Measurements from ENCODE around the gene ARFGEF2.
A peak's percentile ranks its signal among the peaks of the same experiment; 100 is the strongest.
"Not testable (repeated sequence)": the region's sequence is repeated elsewhere in the genome, so short reads cannot be mapped to it uniquely, and the experiment has no call there.

The ARFGEF2 gene

DNA sequence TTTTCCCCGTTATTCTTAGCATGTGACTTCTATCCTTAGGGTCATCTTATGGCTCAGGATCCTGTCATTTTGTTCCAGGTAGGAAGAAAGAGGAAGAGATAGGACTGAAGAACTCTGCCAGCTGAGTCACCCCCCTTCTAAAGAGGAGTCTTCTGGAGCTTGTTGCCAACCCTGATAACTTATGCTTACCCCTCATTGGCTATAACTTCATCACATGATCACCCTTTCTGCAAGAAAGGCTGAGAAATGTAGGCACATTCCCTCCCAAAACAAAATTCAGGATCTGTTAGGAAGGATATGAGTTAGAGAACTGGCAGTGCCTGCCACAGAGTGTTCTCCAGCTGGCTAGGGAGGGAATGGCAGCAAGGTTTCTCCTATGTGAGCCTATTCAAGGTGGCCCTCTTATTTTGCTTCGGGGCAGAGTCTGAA lies 35.6 kb downstream of the ARFGEF2 start:
- DNase-seq = no peak

DNA sequence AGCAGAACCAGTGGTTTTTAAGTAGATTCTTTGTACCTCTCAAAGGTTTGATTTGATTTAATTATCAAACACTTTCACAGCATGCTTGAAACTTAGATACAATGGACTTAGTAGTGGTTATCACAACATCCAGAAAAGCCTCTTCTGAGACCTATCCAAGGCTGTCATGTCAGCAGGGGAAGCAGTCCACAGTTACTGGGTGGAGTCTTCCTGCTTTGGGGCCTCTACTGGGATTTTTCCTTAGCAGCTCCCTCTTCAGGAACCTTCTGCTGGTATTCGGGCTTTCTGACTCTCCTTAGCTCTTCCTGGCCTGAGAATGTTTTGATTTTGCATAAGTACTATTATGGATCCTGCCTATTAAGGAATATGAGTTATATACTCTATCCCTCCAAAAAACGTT lies 36.0 kb downstream of the ARFGEF2 start:
- no peak for DNase-seq

DNA sequence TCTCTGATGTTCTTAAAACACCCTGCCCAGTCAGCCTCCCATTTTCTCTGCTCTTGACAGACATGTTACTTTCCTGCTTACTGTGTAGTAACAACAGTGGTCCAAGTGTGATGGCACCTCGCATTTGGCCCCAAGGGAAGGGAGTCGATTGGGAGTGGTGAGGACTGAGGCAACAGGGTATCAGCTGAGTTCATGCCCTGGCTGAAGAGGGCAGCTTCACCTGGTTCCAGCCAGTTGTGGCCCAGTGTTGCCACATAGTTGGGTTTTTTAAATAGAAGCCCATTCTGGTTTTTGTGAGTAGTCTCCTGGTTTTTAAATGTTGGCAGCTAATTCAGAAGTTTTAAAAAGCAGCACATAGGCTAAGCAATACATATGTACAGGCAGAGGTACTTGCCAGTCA lies 37.2 kb downstream of the ARFGEF2 start:
- DNase-seq = no peak

DNA sequence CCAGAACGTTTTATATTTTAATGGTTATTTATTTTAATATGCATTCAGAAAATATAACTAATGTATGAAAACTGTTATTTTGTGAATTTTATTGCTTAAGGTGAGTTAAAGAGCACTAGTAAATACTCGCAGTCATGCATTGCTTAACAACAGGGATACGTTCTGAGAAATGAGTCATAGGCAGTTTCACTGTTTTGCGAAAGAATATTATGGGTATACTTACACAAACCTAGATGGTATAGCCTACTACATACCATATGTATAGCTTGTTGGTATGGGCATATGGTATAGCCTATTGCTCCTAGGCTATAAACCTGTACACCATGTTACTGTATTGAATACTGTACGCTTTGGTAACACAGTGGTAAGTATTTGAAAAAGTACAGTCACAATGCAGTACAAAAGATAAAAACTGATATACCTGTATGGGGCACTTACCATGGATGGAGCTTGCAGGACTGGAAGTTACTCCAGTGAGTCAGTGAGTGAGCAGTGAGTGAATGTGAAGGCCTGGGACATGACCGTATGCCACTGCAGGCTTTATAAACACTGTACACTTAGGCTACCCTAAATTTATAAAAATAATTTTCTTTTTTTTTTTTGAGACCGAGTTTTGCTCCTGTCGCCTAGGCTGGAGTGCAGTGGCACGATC lies 38.5 kb downstream of the ARFGEF2 start:
- no peak for DNase-seq

DNA sequence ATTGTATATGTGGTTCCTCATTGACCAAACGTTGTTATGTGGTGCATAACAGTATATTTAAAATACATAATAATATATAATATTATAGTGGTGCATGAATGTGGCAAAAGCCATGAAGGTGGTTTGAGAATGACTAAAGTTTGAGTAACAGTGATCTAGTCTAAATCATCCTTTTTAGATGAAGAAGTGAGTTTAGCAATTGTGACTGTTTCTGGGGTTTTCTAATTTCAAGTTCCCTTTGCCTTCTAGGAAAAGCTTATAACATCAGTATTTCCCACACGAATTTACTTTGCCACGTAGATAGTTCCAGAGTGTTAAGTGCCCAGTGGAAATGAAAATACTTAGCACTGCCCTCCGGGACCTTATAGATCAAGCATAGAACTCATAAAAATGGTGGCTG lies 40.9 kb downstream of the ARFGEF2 start:
- no peak for DNase-seq

DNA sequence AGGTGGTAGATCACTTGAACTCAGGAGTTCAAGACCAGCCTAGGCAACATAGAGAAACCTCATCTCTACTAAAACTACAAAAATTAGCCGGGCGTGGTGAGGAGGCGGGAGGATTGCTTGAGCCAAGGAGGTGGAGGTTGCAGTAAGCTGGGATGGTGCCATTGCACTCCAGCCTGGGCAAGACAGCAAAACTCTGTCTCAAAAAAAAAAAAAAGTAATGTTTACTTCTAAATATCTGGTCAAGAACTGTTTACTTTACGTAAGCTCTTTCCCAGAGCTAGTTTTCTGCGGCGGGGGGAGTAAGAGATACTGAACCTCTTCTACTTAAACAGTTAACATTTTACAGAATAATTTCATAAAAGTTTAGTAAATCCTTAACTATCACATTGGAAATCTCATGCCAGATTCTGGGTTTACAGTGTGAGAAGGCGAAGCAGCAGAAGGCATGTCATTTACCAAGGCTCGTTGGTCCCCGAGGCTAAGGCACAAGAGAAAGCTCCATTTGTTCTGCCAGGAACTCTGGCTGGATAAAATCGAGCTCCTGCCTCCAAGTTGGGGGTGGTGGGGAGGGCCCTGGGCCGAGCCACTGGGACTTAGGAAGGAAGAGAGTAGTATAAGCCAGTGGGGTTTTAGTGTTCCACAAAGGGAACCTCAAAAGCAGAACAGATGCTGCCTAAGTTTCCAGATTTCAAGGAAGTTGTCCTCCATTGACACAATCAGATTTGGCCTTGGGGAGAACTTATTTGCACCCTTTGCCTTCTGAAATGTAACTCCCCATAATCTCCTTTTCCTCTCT lies 41.7 kb downstream of the ARFGEF2 start:
- DNase-seq = no peak

DNA sequence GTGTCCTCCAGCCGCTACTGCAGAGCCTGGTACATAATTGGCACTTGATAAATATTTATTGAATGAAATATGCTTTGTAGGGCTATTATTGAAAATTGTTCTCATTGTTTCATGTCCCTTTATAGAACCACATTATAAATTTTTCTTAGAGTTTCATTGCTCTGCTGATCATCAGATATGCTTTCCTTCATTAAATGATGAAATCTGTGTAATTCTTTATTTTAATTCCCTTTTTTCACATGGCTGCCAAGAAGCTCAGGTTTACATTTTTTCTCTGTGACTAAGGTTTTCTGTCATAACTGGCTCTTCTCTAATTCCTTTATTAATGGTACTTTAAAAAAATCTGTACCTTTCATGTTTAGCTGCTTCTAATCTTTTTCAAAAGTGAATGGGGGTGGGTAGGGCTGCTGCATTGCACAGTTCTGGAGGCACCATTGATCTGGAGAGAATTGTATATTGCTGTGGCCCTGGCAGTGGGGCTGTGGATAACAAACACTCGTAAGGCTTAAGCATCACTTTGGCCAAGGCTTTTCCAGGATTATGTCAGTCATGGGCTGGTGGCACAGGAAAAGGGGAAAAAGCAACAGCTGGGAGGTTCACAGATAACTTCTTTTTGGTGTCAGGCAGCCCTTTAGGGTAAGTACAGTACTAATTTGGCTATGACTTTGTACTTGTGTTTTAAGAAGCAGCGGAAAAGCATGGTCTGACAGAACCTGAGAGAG lies 43.8 kb downstream of the ARFGEF2 start:
- DNase-seq = peak; percentile 12

DNA sequence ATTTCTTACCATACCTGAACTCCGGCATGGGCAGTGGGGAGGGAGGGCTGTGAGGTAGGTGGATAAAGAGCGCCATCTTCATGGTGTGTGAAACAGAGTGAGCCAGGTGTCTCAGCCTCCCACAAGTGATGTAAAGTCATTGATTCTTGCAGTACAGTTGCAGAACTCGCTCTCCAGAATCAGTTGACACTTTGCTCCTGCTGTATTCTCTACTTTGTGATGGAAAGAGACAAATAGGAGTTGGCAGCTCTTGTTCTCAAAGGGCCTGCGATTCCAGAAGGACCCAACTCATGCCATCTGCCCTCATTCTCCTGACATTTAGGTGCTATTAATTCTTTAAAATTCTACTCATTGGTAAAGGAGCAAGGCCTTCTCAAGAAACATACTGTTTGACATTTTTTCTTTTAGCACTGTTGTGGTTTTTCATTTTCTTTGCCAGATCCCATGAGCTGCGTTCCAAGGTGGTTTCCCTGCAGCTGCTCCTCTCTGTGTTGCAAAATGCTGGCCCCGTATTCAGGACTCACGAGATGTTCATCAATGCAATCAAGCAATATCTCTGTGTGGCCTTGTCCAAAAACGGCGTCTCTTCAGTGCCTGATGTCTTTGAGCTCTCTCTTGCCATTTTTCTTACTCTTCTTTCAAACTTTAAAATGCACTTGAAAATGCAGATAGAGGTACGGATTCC lies 49.3 kb downstream of the ARFGEF2 start:
- peak; percentile 3 for DNase-seq

DNA sequence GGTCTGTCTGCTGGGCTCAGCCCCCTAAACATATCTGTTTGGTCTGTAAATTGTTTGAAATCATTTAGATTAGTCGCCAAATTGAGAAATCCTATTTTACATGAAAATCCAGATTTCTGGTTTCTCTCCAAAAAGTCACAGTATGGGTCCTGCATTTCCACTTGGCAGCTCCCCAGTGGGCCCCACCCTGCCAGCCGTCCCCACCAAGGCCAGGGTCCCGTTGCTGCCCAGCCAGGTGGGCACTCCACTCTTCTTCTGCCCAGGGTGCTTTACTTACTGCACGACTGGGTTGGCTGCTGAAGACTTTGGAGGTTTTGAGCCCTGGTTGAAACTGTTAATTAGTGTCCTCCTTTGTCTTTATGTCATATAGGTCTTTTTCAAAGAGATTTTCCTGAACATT lies 50.4 kb downstream of the ARFGEF2 start:
- DNase-seq = no peak

DNA sequence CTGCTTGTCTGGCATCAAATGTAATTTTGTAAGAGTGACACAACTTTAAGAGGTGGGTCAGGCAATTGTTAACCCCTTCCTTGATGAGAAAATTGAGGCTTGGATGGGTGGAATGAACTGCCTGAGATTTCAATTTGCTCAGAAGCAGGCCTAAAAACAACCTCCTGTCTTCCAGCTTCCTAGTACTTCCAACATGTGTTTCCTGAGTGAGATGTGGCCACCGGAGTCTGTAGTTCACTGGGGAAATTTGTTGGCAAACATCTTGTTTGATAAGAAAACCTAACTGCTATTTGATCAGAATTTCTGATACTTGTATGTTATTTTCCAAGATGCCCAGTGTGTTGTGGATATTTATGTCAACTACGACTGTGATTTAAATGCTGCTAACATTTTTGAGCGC lies 51.3 kb downstream of the ARFGEF2 start:
- no peak for DNase-seq

DNA sequence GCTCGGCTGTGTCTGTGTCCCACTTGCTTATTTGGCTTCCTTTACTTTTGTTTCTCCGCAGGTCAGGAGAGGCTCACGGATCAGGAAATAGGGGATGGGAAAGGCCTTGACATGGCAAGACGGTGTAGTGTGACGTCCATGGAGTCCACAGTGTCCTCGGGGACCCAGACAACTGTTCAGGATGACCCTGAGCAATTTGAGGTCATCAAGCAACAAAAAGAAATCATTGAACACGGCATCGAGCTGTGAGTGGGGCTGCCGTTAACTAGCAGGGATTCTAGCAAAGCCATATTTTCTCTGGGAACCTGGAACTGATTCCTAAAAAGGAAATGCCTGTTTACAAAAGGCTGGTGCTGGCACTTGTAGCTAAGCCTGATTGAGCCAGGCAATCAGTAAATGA lies 54.4 kb downstream of the ARFGEF2 start:
- peak; percentile 24 for DNase-seq

DNA sequence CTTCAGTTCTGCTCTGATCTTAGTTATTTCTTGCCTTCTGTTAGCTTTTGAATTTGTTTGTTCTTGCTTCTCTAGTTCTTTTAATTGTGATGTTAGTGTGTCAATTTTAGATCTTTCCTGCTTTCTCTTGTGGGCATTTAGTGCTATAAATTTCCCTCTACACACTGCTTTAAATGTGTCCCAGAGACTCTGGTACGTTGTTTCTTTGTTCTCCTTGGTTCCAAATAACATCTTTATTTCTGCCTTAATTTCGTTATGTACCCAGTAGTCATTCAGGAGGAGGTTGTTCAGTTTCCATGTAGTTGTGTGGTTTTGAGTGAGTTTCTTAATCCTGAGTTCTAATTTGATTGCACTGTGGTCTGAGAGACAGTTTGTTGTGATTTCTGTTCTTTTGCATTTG lies 58.5 kb downstream of the ARFGEF2 start:
- DNase-seq = not testable (repeated sequence)

DNA sequence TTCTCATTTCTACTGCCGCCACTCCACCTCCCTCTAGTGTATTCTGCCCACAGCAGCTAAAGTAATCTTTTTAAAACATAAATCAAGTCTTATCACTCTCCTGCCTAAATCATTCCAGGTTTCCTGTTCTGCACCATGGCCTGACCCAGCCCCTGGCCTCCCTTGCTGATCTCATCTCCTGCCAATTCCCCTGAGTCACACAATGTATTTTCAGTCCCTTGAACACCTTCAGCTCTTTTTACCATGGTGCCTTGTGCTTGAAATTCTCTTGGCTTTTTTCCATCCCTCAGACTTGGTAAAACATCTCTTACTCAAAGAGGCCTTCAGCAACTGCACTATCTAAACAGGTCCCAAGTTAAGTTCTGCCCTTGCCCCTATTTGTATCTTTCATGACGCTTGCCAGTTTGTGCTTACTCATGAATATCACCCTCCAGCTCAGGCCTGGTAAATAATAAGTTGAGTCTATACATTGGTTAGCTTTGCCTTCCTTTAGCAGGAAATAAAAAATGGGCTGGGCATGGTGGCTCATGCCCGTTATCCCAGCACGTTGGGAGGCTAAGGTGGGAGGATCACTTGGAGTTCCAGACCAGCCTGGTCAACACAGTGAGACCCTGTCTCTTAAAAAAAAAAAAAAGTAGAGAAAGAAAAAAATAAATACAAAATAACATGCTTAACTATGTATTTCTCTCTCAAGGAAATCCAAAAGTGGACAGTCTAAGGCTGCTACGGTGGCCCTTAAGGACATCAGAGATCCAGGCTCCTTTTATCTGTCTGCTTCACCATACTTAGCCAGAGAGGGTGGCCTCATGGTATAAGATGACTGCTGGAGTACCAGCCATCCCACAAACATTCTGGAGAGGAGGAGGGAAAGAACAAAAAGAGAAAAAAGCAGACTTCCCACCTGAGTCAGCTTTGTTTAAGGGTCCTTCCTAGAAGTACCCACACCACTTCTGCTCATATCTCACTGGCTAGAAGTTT lies 62.2 kb downstream of the ARFGEF2 start:
- no peak for DNase-seq

DNA sequence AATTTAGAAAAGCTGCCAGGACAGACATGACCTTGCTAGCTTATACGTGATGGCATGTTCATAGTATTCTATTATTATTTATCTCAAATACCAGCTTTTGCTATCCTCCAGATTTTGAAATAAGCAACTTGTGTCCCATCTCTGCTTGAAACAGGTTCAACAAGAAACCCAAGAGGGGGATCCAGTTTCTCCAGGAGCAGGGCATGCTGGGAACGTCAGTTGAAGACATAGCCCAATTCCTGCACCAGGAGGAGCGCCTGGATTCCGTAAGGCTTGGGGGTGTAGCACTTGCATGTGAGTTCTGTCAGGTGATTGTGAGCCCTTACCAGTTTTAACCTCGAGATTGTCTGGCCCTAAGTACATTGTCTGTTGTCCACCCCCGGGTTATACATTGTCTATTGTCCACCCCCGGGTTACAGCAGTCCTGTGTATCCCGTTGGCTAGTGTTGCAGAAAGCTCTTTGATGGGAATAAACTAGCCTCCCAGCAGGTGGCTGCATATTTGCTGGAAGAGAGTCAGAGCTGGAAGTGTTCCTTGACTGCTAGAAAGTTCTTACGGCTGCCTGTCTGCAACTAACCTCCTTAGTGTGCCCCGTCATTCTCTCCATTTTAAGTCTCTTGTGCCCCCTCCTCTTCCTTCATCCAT lies 63.2 kb downstream of the ARFGEF2 start:
- no peak for DNase-seq

DNA sequence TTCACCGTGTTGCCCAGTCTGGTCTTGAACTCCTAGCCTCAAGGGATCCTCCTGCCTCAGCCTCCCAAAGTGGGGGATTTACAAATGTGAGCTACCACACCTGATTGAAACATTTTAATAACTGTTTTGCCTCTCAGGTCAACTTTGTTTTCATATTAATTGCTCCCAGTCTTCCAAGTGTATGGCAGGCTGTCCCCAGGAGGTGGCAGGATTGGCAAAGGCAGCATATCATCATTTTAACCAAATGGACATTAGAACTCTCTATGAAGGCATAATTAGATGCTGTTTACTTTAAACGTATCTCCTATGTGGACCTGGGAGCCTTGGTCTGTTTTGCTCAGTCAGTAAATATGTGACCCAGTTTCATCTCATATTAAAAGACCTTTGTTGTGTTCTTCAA lies 65.4 kb downstream of the ARFGEF2 start:
- DNase-seq = peak; percentile 32

DNA sequence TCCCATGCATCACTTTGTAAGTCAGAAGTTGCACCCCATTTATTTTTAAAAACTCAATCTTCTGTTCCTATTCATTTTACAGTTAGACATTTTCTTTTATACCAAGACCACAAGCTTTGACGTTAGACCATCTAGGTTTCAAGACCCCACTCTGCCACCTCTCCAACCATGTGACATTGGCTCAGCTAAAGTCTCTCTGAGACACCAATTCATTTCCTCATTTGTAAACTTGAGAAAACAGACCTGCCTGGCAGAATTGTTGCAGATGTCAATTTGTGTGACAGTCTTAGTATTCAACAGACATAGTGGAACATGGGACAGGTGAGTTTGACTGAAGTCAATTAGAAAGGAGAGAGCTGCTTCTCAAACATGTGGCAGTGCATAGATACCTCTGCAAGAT lies 69.0 kb downstream of the ARFGEF2 start:
- DNase-seq = no peak

DNA sequence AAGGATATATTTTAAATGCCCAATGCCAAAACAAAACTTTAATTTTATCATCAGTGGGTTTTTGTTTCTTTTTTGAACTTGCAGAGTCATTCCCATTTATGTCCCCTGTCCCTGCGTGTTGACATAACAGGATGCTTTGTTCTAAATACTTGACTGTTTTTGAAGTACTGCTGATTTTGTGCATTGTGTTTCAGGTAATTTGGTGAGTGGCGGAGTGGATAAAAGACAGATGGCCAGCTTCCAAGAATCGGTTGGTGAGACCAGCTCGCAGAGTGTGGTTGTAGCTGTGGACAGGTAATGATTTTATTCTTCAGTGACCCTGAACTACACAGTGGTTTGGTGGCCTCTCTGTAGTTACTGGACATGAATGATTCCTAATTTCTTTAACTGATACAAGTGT lies 74.1 kb downstream of the ARFGEF2 start:
- DNase-seq = peak; percentile 79

DNA sequence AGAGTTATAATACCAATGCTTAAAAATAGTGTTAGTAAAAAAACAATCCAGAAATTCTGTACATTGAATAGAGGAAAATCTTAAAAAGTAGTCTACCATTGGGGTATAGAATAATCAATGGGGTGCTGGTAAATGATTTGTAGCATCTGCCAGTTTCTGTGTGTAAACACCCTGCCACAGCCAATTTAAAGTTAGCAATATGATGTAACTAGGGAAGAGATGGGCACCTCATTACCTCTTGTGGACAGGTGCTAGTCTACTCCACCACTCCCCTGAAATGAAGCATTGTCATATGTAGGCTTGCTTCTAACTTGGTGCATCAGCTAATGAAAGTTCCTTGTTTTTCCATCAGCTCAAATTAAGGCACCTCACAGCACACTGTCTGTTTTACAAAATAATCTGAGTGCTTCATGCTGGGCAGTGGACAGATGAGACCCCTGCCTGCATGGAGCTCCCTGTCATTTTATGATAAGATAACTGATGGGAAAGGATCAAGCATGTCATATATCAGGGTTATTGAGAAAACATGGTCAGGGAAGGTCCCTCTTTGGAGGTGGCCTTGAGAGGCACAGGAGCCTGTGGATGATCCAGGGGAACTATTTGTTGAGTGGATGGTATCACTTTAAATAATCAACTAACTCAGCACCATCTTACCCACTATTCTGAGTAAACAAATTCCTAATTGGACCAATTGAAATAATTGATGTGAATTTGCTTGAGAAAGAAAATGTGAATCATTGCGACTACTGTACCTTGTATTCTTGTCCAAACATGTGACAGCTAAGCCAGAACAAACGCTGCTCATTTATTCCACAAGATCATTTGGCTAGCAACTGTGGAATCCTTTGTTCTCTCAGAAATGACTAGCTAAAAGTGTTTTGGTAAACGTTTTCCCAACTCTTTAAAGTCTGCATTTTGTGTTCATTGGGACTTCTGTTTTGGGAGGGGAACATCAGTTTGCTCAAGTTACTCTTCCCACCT lies 78.7 kb downstream of the ARFGEF2 start:
- peak; percentile 52 for DNase-seq

DNA sequence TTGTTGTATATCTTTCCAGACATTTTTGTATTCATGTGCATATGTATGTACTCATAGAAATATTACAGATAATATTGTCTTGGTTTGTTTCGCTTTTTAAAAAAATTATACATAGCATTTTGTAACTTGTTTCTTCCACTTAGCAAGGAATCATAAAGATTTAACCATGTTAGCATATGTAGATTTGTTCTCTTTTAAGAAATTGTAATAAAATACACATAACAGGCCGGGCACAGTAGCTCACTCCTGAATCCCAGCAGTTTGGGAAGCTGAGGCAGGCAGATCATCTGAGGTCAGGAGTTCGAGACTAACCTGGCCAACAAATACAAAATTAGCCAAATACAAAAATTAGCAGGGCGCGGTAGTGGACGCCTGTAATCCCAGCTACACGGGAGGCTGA lies 80.2 kb downstream of the ARFGEF2 start:
- DNase-seq = no peak

DNA sequence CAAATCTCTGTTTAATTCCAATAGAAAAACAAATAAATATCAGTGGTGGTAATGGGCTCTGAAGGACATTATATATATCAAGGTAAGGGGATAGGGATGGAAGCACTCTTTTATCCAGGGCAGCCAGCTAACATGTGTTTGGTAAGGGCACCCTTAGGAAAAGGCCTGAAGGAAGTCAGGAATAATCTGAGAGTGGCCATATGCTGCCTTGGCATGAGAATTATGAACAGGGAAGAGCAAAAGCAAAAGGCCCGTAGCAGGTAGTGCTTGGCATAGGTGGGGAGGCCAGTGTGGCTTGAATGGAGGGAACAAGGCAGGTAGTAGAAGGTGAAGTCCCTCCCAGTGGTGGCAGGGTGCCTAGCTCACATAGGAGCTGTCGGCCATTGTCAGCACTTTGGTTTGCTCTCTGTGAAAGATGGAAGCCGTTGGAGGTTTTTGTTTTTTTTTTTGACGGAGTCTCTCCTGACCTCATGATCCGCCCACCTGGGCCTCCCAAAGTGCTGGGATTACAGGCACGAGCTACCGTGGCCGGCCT lies 85.0 kb downstream of the ARFGEF2 start:
- DNase-seq = no peak

Data from NCI-H146 (cell line).